ENCODE measurements around the gene ATOX1.

ATOX1 gene

GRCh38 chr5:151772846-151773561, 14.6 kb upstream of the ATOX1 start (continued):
- no peak for TF ChIP-seq ZBTB44 (tag by site-specific recombination; IDR thresholded peaks at IDR 0.05)
- TF ChIP-seq ZNF670 (tag by site-specific recombination; IDR thresholded peaks at IDR 0.05; ENCODE audit: low read depth) = no peak
- TF ChIP-seq PRDM1 (tag by site-specific recombination; IDR thresholded peaks at IDR 0.05) = peak; percentile 47; the same call in 1 of the 2 replicates
- no peak for TF ChIP-seq PRDM10 (tag by site-specific recombination; IDR thresholded peaks at IDR 0.05)
- peak; percentile 52 for TF ChIP-seq ZNF335 (tag by site-specific recombination; conservative IDR thresholded peaks at IDR 0.05)
- no peak for TF ChIP-seq ZNF596 (tag by site-specific recombination; IDR thresholded peaks at IDR 0.05)
- no peak for TF ChIP-seq GLI2 (tag by site-specific recombination; IDR thresholded peaks at IDR 0.05; ENCODE audit: borderline replicate concordance, low read depth)
- no peak for TF ChIP-seq FEZF1 (tag by site-specific recombination; IDR thresholded peaks at IDR 0.05)
- no peak for TF ChIP-seq ZNF174 (tag by site-specific recombination; IDR thresholded peaks at IDR 0.05)
- TF ChIP-seq ZNF324 (tag by site-specific recombination; IDR thresholded peaks at IDR 0.05) = no peak
- TF ChIP-seq ZNF610 (tag by site-specific recombination; IDR thresholded peaks at IDR 0.05; ENCODE audit: borderline replicate concordance) = no peak
- TF ChIP-seq SALL2 (tag by site-specific recombination; IDR thresholded peaks at IDR 0.05; ENCODE audit: borderline replicate concordance) = no peak
- TF ChIP-seq ZBTB26 (tag by site-specific recombination; optimal IDR thresholded peaks at IDR 0.05) = no peak
- TF ChIP-seq ZBTB11 (tag by site-specific recombination; conservative IDR thresholded peaks at IDR 0.05; ENCODE audit: low read depth) = no peak
- TF ChIP-seq ZNF626 (tag by site-specific recombination; IDR thresholded peaks at IDR 0.05) = no peak
- no peak for TF ChIP-seq ZNF555 (tag by site-specific recombination; conservative IDR thresholded peaks at IDR 0.05)
- TF ChIP-seq ZNF169 (tag by site-specific recombination; IDR thresholded peaks at IDR 0.05) = no peak
- TF ChIP-seq ZNF398 (tag by site-specific recombination; IDR thresholded peaks at IDR 0.05) = no peak
- no peak for TF ChIP-seq ZBTB49 (tag by site-specific recombination; IDR thresholded peaks at IDR 0.05; ENCODE audit: low read depth)
- TF ChIP-seq ZNF433 (tag by site-specific recombination; IDR thresholded peaks at IDR 0.05; ENCODE audit: low read depth) = no peak
- peak; percentile 5; the same call in 1 of the 2 replicates for TF ChIP-seq ZXDB (tag by site-specific recombination; IDR thresholded peaks at IDR 0.05)
- TF ChIP-seq ZSCAN4 (tag by site-specific recombination; IDR thresholded peaks at IDR 0.05) = no peak
- TF ChIP-seq MZF1 (tag by site-specific recombination; IDR thresholded peaks at IDR 0.05; ENCODE audit: borderline replicate concordance) = no peak
